RWPE2 (cell line): ENCODE measurements around the gene PPP6R3.

Experiments
- ATAC-seq: fragments of 200-7000 bp; cut with Tn5 transposase; 3 replicates; pipeline ENCODE4 v1.9.1; 2021; ENCODE audit warnings: low read depth
- DNase-seq: peaks from one replicate; pipeline ENCODE4 v3.0.0-alpha.2; 2020; ENCODE audit warnings: low spot score
- H3K27ac ChIP-seq: fragments of 450-650 bp; 2 replicates; pipeline ENCODE4 v1.5.1; 2017; ENCODE audit warnings: mild to moderate bottlenecking; ENCODE audit not compliant: poor library complexity, severe bottlenecking
- H3K27me3 ChIP-seq: fragments of 250-450 bp; sonication (Bioruptor Pico); 2 replicates; pipeline ENCODE4 v1.5.1; 2021; ENCODE audit warnings: mild to moderate bottlenecking, moderate library complexity; ENCODE audit not compliant: insufficient read depth, poor library complexity, severe bottlenecking
- H3K36me3 ChIP-seq: fragments of 250-450 bp; sonication (Bioruptor Pico); 2 replicates; pipeline ENCODE4 v1.5.1; 2020; ENCODE audit warnings: low read depth, mild to moderate bottlenecking, moderate library complexity
- H3K4me1 ChIP-seq: fragments of 250-450 bp; sonication (Bioruptor Pico); 2 replicates; pipeline ENCODE4 v1.5.1; 2021; ENCODE audit warnings: mild to moderate bottlenecking, moderate library complexity; ENCODE audit not compliant: insufficient read depth, poor library complexity, severe bottlenecking
- H3K4me3 ChIP-seq: fragments of 250-450 bp; sonication (Bioruptor Pico); 2 replicates; pipeline ENCODE4 v1.5.1; 2021; ENCODE audit warnings: mild to moderate bottlenecking, moderate library complexity; ENCODE audit not compliant: severe bottlenecking
- H3K9me3 ChIP-seq: fragments of 250-450 bp; sonication (Bioruptor Pico); 2 replicates; pipeline ENCODE4 v1.5.1; 2021; ENCODE audit warnings: mild to moderate bottlenecking, moderate library complexity; ENCODE audit not compliant: severe bottlenecking
- TF ChIP-seq, protein P1 (sequence below): fragments of 450-650 bp; IDR thresholded peaks from one replicate; pipeline ENCODE4 v1.5.1; 2017; ENCODE audit warnings: mild to moderate bottlenecking, moderate library complexity; ENCODE audit not compliant: poor library complexity, severe bottlenecking

The PPP6R3 gene, protein sequence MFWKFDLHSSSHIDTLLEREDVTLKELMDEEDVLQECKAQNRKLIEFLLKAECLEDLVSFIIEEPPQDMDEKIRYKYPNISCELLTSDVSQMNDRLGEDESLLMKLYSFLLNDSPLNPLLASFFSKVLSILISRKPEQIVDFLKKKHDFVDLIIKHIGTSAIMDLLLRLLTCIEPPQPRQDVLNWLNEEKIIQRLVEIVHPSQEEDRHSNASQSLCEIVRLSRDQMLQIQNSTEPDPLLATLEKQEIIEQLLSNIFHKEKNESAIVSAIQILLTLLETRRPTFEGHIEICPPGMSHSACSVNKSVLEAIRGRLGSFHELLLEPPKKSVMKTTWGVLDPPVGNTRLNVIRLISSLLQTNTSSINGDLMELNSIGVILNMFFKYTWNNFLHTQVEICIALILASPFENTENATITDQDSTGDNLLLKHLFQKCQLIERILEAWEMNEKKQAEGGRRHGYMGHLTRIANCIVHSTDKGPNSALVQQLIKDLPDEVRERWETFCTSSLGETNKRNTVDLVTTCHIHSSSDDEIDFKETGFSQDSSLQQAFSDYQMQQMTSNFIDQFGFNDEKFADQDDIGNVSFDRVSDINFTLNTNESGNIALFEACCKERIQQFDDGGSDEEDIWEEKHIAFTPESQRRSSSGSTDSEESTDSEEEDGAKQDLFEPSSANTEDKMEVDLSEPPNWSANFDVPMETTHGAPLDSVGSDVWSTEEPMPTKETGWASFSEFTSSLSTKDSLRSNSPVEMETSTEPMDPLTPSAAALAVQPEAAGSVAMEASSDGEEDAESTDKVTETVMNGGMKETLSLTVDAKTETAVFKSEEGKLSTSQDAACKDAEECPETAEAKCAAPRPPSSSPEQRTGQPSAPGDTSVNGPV

DNA sequence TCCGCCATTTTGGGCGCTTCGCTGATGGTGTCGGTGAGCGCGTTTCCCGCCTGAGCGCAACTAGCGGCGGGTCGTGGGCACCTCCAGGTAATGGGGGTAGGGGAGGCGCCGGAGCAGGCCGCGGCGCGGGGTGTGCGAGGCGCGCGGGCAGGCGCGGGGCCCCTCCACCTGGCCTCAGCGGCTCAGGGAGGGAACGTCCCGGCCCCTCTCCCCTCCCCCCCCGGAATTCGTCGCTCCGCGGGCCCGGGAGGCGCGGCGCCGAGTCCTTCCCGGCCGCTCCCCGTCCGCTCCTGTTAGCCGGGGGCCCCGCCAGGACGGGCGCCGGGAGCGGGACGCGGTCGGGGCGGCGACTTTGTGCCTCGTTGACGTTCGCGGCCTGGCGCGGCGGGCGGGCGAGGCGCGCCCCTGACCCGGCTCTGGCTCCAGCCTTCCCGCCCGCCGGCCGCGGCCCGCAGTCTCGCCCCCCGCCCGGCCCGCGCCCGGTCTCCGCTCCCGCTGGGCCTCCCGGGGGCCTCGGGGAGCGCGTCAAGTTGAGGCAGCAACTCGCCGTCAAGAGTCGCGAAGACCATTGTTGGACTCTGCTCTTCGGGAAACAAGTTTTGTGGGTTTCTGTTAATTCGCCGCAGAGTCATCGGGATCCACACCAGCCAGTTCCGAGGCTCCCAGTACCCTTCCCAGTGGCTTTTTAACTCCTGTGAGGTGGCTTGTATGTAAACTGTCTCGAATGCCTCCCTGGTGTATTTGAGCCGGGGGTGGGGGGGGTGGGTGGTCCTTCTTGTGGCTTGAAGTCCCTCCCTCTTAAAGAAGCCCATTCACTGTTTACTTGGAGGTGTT lies at the start of gene PPP6R3:
TSS of gene PPP6R3 (plus strand) at position 12 of the 834 bp plus-strand sequence. CDS start 76,913 bp downstream, outside the sequence.
- ATAC-seq (peak; percentile 26), DNase-seq (no peak)
- peak within 1 kb of the TSS; percentile 76 for H3K27ac ChIP-seq
- TF ChIP-seq, protein P1, sequence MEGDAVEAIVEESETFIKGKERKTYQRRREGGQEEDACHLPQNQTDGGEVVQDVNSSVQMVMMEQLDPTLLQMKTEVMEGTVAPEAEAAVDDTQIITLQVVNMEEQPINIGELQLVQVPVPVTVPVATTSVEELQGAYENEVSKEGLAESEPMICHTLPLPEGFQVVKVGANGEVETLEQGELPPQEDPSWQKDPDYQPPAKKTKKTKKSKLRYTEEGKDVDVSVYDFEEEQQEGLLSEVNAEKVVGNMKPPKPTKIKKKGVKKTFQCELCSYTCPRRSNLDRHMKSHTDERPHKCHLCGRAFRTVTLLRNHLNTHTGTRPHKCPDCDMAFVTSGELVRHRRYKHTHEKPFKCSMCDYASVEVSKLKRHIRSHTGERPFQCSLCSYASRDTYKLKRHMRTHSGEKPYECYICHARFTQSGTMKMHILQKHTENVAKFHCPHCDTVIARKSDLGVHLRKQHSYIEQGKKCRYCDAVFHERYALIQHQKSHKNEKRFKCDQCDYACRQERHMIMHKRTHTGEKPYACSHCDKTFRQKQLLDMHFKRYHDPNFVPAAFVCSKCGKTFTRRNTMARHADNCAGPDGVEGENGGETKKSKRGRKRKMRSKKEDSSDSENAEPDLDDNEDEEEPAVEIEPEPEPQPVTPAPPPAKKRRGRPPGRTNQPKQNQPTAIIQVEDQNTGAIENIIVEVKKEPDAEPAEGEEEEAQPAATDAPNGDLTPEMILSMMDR, result no peak
- peaks cover 29% of the 10 kb centered on the region for H3K36me3 ChIP-seq
- H3K4me3 ChIP-seq, result peak within 1 kb of the TSS; percentile 99
- H3K27me3 ChIP-seq, result no peaks in the 10 kb centered on the region
- H3K4me1 ChIP-seq, result no peaks in the 10 kb centered on the region
- H3K9me3 ChIP-seq, result no peaks in the 10 kb centered on the region

DNA sequence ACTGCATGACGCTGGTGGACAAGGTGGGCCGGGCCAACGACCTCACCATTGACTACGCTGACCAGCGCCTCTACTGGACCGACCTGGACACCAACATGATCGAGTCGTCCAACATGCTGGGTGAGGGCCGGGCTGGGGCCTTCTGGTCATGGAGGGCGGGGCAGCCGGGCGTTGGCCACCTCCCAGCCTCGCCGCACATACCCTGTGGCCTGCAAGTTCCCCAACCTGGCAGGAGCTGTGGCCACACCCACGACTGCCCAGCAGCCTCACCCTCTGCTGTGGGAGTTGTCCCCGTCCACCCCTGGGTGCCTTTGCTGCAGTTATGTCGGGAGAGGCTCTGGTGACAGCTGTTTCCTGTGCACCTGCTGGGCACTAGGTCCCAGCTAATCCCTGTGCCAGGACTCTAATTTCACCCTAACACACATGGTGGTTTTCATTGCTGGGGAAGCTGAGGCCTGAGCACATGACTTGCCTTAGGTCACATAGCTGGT lies 49.0 kb upstream of the PPP6R3 start:
- no peak for ATAC-seq
- Histone ChIP-seq H3K36me3 (peaks cover 66% of the 10 kb centered on the region), H3K27me3 (no peaks in the 10 kb centered on the region), H3K9me3 (no peaks in the 10 kb centered on the region), H3K4me1 (no peaks in the 10 kb centered on the region), H3K4me3 (no peak overlapping the region), H3K27ac (no peak overlapping the region)
- no peak for DNase-seq
- TF ChIP-seq, protein P1, result no peak

DNA sequence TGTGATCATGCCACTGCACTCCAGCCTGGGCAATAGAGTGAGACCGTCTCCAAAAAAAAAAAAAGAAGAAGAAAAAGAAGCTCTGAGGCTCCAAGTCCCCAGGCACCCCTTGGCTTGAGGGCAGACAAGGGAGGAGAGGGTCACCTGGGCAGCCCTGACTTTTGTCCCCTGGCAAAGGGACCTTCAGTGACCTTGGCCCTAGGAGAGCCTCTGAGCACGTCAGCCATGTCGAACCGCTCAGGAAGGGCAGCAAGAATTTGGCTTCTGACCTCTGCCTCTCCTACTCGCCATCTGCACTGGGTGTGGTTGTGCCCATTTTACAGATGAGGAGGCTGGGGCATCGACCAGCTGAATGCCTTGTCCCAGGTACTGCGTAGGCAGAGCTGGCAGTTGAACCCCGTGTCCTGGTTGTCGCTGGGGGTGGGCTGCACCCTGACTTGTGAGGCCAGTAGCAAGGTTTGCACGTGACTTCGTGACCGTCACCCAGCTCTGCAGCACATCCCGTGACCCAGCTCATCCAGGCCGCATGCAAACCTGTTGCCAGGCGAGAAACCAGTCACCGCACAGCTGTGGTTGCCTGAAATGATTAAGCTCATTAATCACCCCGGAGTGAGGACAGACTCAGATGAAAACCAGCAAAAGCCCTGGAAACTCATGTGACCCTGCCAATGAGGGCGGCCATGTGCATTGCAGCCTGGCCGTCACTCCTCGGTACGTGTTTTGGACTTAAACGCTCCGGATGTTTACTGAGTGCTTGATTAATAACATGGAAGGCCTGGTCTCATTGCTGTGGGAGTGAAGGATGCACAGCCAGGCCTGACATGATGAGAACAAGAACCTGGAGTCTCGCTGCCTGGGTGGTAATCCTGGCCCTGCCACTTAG lies 47.7 kb upstream of the PPP6R3 start:
- ATAC-seq (no peak), DNase-seq (no peak)
- Histone ChIP-seq H3K36me3 (peaks cover 56% of the 10 kb centered on the region), H3K9me3 (no peaks in the 10 kb centered on the region), H3K4me1 (no peaks in the 10 kb centered on the region), H3K4me3 (no peak overlapping the region), H3K27me3 (no peaks in the 10 kb centered on the region), H3K27ac (no peak overlapping the region)
- TF ChIP-seq, protein P1, result no peak

DNA sequence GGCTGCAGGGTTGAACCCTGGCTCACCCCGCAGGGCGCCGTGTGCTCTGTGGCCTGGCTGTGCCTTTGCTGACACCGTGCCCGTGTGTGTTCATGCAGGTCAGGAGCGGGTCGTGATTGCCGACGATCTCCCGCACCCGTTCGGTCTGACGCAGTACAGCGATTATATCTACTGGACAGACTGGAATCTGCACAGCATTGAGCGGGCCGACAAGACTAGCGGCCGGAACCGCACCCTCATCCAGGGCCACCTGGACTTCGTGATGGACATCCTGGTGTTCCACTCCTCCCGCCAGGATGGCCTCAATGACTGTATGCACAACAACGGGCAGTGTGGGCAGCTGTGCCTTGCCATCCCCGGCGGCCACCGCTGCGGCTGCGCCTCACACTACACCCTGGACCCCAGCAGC lies 47.0 kb upstream of the PPP6R3 start:
- no peak for DNase-seq
- H3K27me3 ChIP-seq, result no peaks in the 10 kb centered on the region
- TF ChIP-seq, protein P1, result no peak
- H3K9me3 ChIP-seq, result no peaks in the 10 kb centered on the region
- no peaks in the 10 kb centered on the region for H3K4me1 ChIP-seq
- peaks cover 50% of the 10 kb centered on the region for H3K36me3 ChIP-seq
- H3K4me3 ChIP-seq, result no peak overlapping the region
- ATAC-seq, result no peak
- H3K27ac ChIP-seq, result no peak overlapping the region
